Hepatocyte (in vitro differentiated cells): Measurements from ENCODE around the gene SYT14. TPM values are rescaled to one million over a fixed set of nuclear protein-coding genes. Genes with fewer than 3 reads are reported as not detected.

ENCODE experiments used
- DNase-seq: peaks from one replicate; pipeline ENCODE4 v3.0.0-alpha.2; 2016; ENCODE audit warnings: low spot score
- H2AFZ ChIP-seq: fragments of 200-600 bp; sonication (generic); 2 replicates; pipeline ENCODE4 v1.6.0; 2016; ENCODE audit warnings: antibody characterized with exemption, mild to moderate bottlenecking
- H3K27ac ChIP-seq: fragments of 200-600 bp; sonication (generic); 2 replicates; pipeline ENCODE4 v1.5.1; 2016; ENCODE audit warnings: mild to moderate bottlenecking
- H3K27me3 ChIP-seq: fragments of 200-600 bp; sonication (generic); 2 replicates; pipeline ENCODE4 v1.6.1; 2016
- H3K36me3 ChIP-seq: fragments of 200-600 bp; sonication (generic); replicated peaks from 2 replicates; pipeline ENCODE4 v1.5.1; 2016; ENCODE audit warnings: low read depth; ENCODE audit not compliant: insufficient read depth
- H3K4me1 ChIP-seq: fragments of 200-600 bp; sonication (generic); 2 replicates; pipeline ENCODE4 v1.5.1; 2016; ENCODE audit warnings: mild to moderate bottlenecking, moderate library complexity; ENCODE audit not compliant: insufficient read depth
- H3K4me2 ChIP-seq: fragments of 200-600 bp; sonication (generic); 2 replicates; pipeline ENCODE4 v1.6.0; 2016
- H3K4me3 ChIP-seq: fragments of 200-600 bp; sonication (generic); 2 replicates; pipeline ENCODE4 v1.5.1; 2016; ENCODE audit warnings: mild to moderate bottlenecking
- H3K79me2 ChIP-seq: fragments of 200-600 bp; sonication (generic); 2 replicates; pipeline ENCODE4 v1.6.0; 2017; ENCODE audit warnings: mild to moderate bottlenecking
- H3K9me2 ChIP-seq: fragments of 200-600 bp; sonication (generic); replicated peaks from 2 replicates; pipeline ENCODE4 v1.6.0; 2017; ENCODE audit warnings: mild to moderate bottlenecking; ENCODE audit not compliant: insufficient read depth
- H3K9me3 ChIP-seq: fragments of 200-600 bp; sonication (generic); 2 replicates; pipeline ENCODE4 v1.5.1; 2016; ENCODE audit warnings: low read depth, mild to moderate bottlenecking
- H4K20me1 ChIP-seq: fragments of 200-600 bp; sonication (generic); 2 replicates; pipeline ENCODE4 v1.6.0; 2016; ENCODE audit warnings: mild to moderate bottlenecking; ENCODE audit not compliant: insufficient read depth, poor library complexity, severe bottlenecking
- EZH2 ChIP-seq: fragments of 200-600 bp; sonication (generic); IDR thresholded peaks from 2 replicates; pipeline ENCODE4 v1.6.1; 2016; ENCODE audit warnings: antibody characterized with exemption, mild to moderate bottlenecking, borderline replicate concordance
- EZH2phosphoT487 ChIP-seq: fragments of 200-600 bp; sonication (generic); IDR thresholded peaks from one replicate; pipeline ENCODE4 v1.6.1; 2018; ENCODE audit warnings: antibody characterized with exemption, mild to moderate bottlenecking, low read depth, moderate library complexity; ENCODE audit not compliant: unreplicated experiment, severe bottlenecking
- WGBS: methylation state at CpG from one replicate; pipeline ENCODE4 v1.1.6; 2016; ENCODE audit warnings: low lambda C conversion rate; ENCODE audit errors: missing lambda C conversion rate; 5-methylcytosine and 5-hydroxymethylcytosine counted together
- polyA plus RNA-seq: library from polyadenylated mRNA; unstranded; fragments of >200 nt; fragmentation: Nextera tagmentation; extraction: Ambion mirVana; gene quantifications from 2 replicates; pipeline ENCODE4 v1.2.1, GENCODE V29; 2016
- total RNA-seq: library from RNA; depleted of rRNA; stranded (reverse); fragments of >200 nt; gene quantifications from 2 replicates; pipeline ENCODE4 v1.2.3, GENCODE V29; 2014
- TF ChIP-seq, protein P1 (sequence below): fragments of 200-600 bp; sonication (generic); IDR thresholded peaks from 2 replicates; pipeline ENCODE4 v1.5.1; 2016; ENCODE audit warnings: antibody characterized with exemption, mild to moderate bottlenecking; ENCODE audit not compliant: poor library complexity

The SYT14 gene
- total and polyA plus RNA-seq, 2 experiments from 2014 or later: 0.29 to 1.4 TPM

- Histone ChIP-seq H3K79me2 (no peaks in the 10 kb centered on the region), H3K4me1 (no peaks in the 10 kb centered on the region), H3K9me3 (no peaks in the 10 kb centered on the region), H3K4me3 (no peak overlapping the region), H4K20me1 (no peaks in the 10 kb centered on the region), H3K4me2 (no peak overlapping the region), H3K27me3 (no peaks in the 10 kb centered on the region), H3K9me2 (no peaks in the 10 kb centered on the region), H2AFZ (no peak overlapping the region), H3K36me3 (no peaks in the 10 kb centered on the region), H3K27ac (no peak overlapping the region)
- TF ChIP-seq, protein P1, sequence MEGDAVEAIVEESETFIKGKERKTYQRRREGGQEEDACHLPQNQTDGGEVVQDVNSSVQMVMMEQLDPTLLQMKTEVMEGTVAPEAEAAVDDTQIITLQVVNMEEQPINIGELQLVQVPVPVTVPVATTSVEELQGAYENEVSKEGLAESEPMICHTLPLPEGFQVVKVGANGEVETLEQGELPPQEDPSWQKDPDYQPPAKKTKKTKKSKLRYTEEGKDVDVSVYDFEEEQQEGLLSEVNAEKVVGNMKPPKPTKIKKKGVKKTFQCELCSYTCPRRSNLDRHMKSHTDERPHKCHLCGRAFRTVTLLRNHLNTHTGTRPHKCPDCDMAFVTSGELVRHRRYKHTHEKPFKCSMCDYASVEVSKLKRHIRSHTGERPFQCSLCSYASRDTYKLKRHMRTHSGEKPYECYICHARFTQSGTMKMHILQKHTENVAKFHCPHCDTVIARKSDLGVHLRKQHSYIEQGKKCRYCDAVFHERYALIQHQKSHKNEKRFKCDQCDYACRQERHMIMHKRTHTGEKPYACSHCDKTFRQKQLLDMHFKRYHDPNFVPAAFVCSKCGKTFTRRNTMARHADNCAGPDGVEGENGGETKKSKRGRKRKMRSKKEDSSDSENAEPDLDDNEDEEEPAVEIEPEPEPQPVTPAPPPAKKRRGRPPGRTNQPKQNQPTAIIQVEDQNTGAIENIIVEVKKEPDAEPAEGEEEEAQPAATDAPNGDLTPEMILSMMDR: no peak
- TF ChIP-seq EZH2 (no peak), EZH2phosphoT487 (no peak)
- 15% methylated on average over 1 of the region's 1 CpG for WGBS
- no peak for DNase-seq
Measured at GRCh38 chr1:210123383-210123782, 185.4 kb downstream of the SYT14 start.

DNA sequence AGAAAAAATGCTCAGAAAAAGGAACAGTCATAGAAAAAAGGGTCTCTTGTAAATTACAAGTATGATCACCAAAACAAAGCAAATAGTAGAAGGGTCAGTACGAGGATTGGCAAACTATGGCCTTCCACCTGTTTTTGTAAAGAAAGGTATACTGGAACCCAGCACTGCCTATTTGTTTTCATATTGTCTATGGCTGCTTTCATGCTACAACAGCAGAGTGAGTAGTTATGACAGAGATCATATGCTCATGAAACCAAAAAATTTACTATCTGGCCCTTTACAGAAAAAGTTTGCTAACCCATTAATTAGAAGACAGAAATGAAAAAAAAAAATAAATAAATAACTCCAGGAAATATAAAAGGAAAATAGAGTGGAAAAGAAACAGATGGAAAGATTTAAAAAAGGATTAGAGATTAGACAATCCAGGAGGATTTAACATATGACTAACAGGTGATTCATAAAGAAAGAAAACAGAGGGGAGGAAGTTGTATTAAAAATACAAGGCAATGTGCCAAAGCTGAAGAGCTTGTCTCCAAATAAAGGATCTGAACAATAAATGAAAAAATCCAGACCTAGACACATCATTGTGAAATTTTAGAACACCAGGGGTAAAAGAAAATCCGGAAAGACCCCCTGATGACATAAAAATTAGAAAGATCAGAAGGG lies 186.0 kb downstream of the SYT14 start:
- WGBS: 62% methylated on average over 2 of the region's 2 CpGs
- no peaks in the 10 kb centered on the region for H3K36me3 ChIP-seq
- no peak overlapping the region for H3K27ac ChIP-seq
- H3K4me3 ChIP-seq: no peak overlapping the region
- TF ChIP-seq EZH2phosphoT487: no peak
- TF ChIP-seq EZH2: no peak
- TF ChIP-seq, protein P1: no peak
- H3K4me1 ChIP-seq: no peaks in the 10 kb centered on the region
- no peak for DNase-seq
- no peaks in the 10 kb centered on the region for H3K9me3 ChIP-seq
- H4K20me1 ChIP-seq: no peaks in the 10 kb centered on the region
- H3K4me2 ChIP-seq: no peak overlapping the region
- no peaks in the 10 kb centered on the region for H3K27me3 ChIP-seq
- H2AFZ ChIP-seq: no peak overlapping the region
- no peaks in the 10 kb centered on the region for H3K79me2 ChIP-seq
- no peaks in the 10 kb centered on the region for H3K9me2 ChIP-seq

GRCh38 chr1:210124736-210125135 lies 186.7 kb downstream of the SYT14 start:
- Histone ChIP-seq H2AFZ (no peak overlapping the region), H3K4me3 (no peak overlapping the region), H3K4me1 (no peaks in the 10 kb centered on the region), H3K36me3 (no peaks in the 10 kb centered on the region), H3K79me2 (no peaks in the 10 kb centered on the region), H3K9me3 (no peaks in the 10 kb centered on the region), H3K9me2 (no peaks in the 10 kb centered on the region), H3K27me3 (no peaks in the 10 kb centered on the region), H3K4me2 (no peak overlapping the region), H4K20me1 (no peaks in the 10 kb centered on the region), H3K27ac (no peak overlapping the region)
- no peak for DNase-seq
- TF ChIP-seq EZH2: no peak
- TF ChIP-seq, protein P1: no peak
- no peak for TF ChIP-seq EZH2phosphoT487
- WGBS: 61% methylated on average over 2 of the region's 2 CpGs
